GM19324 (cell line): ENCODE measurements around the gene F8.
"Not testable (repeated sequence)": the region's sequence is repeated elsewhere in the genome, so short reads cannot be mapped to it uniquely, and the experiment has no call there.

Experiments used
- ATAC-seq: cut with Tn5 transposase; IDR thresholded peaks from one replicate; pipeline ENCODE4 v1.9.1; 2021; ENCODE audit warnings: mild to moderate bottlenecking, moderate library complexity; ENCODE audit not compliant: unreplicated experiment, low FRiP score

F8 gene

DNA sequence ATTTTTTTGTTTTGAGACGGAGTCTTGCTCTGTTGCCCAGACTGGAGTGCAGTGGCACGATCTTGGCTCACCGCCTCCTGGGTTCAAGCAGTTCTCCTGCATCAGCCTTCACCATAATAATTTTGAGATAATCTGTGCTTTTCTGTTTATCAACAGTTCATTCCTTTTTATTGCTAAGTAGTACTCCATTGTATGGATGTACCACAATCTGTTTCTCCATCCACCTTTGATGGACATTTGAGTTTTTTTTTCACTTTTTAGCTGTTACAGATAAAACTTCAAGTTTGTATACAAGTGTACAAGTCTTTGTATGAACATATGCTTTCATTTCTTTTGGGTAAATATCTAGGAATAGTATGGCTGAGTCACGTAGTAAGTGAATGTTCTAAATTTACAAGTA is 13.2 kb upstream of the F8 start:
- no peak for ATAC-seq

- ATAC-seq = no peak
Observed at GRCh38 chrX:155031657-155032056, 9.1 kb upstream of the F8 start.

DNA sequence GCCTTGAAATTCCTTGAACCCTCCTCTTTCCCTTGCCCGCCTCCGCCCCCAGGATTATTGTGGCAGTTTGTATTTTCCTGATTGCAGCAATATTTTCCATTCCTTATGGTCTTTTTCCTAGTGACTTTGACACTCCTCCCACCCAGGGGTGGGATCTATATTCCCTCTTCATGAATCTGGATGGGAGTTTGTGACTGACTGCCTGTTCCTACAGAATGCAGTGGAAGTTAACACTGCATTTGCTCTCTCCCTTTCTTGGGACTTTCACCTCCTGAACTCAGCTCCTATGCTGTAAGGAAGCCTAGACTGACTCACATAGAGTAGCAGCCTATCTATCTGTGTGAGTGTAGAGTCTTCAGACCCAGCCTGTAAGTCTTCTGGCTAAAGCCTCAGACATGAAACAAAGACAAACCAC is 6.4 kb upstream of the F8 start:
- no peak for ATAC-seq

- ATAC-seq = no peak
Observed at GRCh38 chrX:155028129-155028528, 5.6 kb upstream of the F8 start.

DNA sequence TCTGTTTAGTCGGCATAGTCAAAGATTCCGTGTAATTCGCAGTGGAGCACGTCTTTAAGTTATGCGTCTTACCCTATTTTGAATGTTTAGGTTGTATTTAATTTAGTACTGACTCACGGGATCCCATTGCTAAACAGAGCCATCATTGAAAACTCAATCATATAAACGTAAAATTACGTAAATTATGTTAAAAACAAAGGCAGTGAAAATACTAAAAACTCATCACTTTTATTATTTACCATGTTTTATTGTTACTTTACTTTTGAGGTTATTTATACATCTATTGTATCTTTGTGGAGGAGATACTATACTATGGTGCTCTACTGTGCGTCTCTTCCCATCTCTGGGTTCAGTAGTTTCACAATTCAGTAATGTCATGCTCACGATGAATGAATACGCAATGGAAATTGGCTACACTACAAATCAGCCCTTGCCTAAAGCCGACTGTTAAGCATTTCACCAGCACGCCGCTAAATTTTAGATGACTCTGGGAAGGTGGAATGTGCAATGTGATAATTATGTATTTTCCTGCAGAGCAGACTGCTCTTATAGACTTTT is 5.1 kb upstream of the F8 start:
- ATAC-seq = no peak

DNA sequence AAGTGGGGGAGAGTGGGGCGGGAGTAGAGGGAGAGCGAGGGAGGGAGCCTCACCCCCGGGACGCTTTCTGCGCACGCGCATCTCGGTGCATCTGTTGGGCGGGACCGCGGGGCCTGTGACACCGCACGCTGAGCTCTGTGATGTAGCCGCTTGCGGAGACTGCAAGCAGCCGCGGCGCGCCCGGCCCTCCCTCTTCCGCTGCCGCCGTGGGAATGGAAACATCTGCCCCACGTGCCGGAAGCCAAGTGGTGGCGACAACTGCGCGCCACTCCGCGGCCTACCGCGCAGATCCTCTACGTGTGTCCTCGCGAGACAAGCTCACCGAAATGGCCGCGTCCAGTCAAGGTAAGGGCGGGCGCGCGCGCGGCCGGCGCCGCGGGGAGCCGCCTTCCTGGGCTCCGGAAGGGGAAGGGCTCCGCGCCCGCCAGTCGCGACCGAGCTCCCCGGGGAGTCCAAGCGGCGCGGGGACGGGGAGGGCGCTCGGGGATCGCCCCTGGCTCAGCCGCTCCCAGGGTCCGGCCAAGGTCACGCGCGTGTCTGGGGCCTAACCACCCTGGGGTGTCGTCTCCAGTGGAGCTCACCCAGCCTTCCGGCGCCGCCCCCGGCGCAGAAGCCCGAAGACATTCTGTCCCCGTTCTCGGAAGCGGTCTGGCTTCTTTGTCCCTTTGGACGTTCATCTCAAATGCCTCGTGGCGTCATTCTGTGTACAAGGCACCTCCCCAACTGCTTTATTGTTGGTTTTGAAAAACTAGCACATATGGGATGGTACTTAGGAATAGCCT is 4.4 kb upstream of the F8 start, which contains the start of gene FUNDC2:
FUNDC2 (plus strand) TSS at position 118 of the 782 bp plus-strand sequence; CDS start at position 213, 95 bp downstream.
- peak; percentile 96 for ATAC-seq

GRCh38 chrX:155026420-155026726 is 3.9 kb upstream of the F8 start:
- no peak for ATAC-seq

- ATAC-seq = no peak
Observed at GRCh38 chrX:155023907-155024833, 1.6 kb upstream of the F8 start.

DNA sequence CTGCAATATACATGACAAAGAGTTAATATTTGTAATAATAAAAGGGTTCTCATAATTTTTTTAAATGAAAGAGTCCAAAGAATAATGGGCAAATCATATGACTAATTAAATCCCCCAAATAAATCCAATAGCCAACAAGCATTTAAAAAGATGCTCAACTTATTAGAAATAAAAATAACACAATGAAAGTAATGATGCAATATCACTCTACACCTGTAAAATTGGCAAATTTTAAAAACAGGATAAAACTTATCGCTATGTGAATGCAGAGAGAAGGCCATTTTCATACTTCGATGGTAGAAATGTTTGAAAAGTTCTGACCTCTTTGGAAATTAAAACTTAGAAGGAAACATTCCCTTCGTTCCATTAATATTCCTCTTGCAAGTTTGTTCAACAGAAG is 1.9 kb downstream of the F8 start:
- ATAC-seq = no peak

DNA sequence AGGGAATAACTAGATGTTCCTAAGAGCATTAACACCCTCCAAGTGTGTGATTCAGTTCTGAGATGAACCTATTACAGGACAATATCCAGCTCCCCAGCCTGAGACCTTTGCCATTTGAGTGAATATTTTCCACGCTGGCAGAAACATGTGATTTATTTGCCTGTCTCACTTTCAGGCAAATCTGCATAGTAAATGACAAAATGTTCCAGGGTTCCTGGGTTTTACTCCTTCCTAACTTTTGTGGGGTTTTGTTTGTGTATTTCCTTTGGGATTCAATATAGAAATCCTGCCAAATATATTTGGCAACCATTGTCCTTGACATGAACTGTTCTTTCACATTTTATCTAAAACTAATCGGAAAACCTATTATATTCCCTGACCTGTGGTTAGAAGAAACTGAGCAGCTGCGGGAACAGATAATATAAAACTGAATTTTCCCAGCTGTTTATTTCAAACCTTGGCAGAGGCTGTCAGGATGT is 12.5 kb downstream of the F8 start:
- no peak for ATAC-seq

- not testable (repeated sequence) for ATAC-seq
Observed at GRCh38 chrX:155008578-155008977, 13.9 kb downstream of the F8 start.

DNA sequence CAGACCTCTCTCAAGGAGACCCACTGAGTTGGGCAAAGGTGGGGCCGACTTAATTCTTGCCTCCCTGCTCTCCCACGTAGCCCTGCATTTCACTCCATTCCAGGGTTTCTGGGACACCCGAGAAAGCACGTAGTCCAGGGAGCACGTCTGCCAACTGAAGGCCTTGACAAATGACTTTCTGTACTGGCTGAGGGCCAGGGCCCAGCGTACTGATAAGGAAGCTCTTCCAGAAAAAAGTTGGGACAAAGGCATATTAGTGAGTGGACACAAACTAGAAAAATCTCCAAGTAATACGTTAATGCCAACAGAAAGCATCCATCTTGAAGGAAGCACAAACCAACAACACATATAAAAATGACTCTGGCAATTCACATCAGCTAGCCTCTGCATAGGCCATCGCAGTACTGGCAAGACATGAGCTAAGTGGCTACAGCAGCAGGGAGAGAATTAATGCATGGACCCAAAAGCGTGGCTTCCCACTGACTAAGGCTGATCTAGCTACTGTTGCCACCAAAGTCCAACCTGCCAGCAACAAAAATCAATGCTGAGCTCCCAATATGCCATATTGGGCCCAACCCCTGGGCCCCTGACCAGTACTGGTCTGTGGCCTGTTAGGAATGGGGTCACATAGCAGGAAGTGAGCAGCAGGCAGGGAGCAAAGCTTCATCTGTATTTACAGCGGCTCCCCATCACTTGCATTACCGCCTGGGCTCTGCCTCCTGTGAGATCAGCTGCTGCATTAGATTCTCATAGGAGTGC is 15.4 kb downstream of the F8 start:
- not testable (repeated sequence) for ATAC-seq

- ATAC-seq = not testable (repeated sequence)
Observed at GRCh38 chrX:155006379-155006778, 16.1 kb downstream of the F8 start.

GRCh38 chrX:155005190-155005589 is 17.3 kb downstream of the F8 start:
- ATAC-seq = no peak

DNA sequence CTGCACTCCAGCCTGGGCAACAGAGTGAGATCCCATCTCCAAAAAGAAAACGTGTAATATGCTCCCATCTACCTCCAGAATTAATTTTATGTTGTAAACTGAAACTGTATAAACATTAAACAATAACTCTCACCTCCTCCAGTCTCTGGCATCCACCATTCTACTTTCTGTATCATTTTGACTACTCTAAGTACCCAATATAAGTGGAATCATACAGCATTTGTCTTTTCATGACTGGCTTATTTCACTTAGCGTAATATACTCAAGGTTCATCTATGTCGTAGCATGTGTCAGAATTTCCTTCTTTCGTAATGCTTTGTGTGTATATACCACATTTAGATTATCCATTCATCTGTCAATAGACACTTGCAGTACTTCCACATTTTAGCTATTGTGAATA is 20.6 kb downstream of the F8 start:
- no peak for ATAC-seq

DNA sequence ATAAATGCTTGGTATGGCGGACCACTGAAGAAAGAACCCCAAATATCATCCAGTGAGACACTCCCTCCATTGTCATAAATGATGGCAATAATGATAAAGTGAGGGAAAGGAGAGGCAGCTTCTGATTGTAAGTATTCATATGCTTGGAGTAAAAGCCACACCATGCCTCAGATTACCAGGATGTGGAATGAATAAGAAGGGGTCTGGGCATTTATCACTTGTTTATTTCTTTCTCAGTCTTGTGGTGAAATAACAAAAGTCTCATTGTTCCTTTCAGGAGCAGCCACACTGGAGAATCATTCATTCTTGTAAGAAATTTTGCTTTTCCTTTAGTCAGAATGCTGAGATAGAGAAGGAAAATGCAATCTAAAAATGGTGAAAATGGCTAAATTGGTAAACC is 21.7 kb downstream of the F8 start:
- ATAC-seq = no peak

- no peak for ATAC-seq
Observed at GRCh38 chrX:154998204-154998880, 24.2 kb downstream of the F8 start.

DNA sequence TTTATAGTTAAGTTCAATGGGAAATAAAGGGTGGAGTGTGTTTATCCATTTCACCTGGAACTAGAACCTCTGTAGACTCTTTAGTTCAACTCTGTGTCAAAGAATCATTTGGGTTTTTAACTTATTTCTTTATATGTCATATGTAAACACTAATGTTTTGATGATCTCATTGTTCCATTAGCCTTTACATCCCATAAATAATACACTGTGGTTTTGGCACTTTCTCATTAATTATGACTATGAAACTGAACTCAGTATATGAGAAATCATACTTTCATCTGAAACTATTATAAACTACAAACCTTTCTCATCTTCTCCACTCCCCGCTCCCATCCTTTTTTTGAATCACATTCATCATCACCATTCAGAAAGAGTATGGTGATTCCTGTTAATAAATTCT is 31.0 kb downstream of the F8 start:
- ATAC-seq = no peak

DNA sequence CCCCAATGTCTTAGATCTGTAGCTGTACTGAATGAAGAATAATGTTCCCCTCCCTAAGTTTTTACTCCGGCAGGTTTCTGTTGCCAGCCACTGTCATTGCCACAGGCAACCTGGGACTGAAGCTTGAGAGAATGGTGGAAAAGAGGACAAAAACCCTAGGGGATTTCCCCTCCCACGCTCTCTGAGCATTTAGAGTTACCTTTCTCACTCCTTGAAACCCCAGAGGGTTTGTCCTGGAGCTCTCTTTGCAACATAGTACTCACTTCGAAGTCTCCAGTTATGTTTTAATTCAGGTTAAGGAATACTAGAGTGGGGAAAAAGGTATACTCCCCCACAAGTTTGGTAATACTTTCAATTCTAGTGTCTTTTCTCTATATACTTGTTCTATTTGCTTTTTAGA is 31.5 kb downstream of the F8 start:
- ATAC-seq = no peak

GRCh38 chrX:154990496-154990895 is 32.0 kb downstream of the F8 start:
- no peak for ATAC-seq
